MCF 10A (cell line): Measurements from ENCODE around the gene PIAS4. TPM values are rescaled to one million over a fixed set of nuclear protein-coding genes. Genes with fewer than 3 reads are reported as not detected.

Experiments
- BruUV-seq: library from RNA; stranded (reverse); fragments of 400-500 nt; replicated peaks from 2 replicates; lab custom pipeline; 2021; lab: Mats Ljungman, UMichigan
- CTCF ChIA-PET: fragments of 300-600 bp; sonication (Branson Sonifier 250); formaldehyde crosslinking; extraction: SDS; loops from one replicate; lab custom pipeline; 2021; ENCODE audit warnings: antibody characterized with exemption, inconsistent platforms; lab: Yijun Ruan, JAX
- POLR2A ChIA-PET: fragments of 300-600, 350-650 bp; sonication (Branson Sonifier 250); formaldehyde crosslinking; extraction: SDS; loops from one replicate; lab custom pipeline; 2020; ENCODE audit warnings: antibody characterized with exemption, inconsistent platforms; lab: Yijun Ruan, JAX
- DNase-seq: peaks from one replicate; pipeline ENCODE4 v3.0.0-alpha.2; 2018; ENCODE audit not compliant: unreplicated experiment
- H3K27ac Mint-ChIP-seq: one replicate; pipeline ENCODE4 v1.8.0; 2022; ENCODE audit warnings: mild to moderate bottlenecking, low read depth, mixed read lengths; ENCODE audit not compliant: unreplicated experiment
- H3K27me3 Mint-ChIP-seq: one replicate; pipeline ENCODE4 v1.8.0; 2022; ENCODE audit warnings: mixed read lengths; ENCODE audit not compliant: insufficient read depth, unreplicated experiment
- H3K36me3 Mint-ChIP-seq: one replicate; pipeline ENCODE4 v1.8.0; 2022; ENCODE audit warnings: mild to moderate bottlenecking, moderate library complexity, mixed read lengths; ENCODE audit not compliant: insufficient read depth, unreplicated experiment
- H3K4me1 Mint-ChIP-seq: one replicate; pipeline ENCODE4 v1.8.0; 2022; ENCODE audit warnings: mixed read lengths; ENCODE audit not compliant: insufficient read depth, unreplicated experiment
- H3K4me3 Mint-ChIP-seq: one replicate; pipeline ENCODE4 v1.8.0; 2022; ENCODE audit warnings: mild to moderate bottlenecking, moderate library complexity, mixed read lengths; ENCODE audit not compliant: unreplicated experiment
- H3K9me3 Mint-ChIP-seq: one replicate; pipeline ENCODE4 v1.8.0; 2022; ENCODE audit warnings: mixed read lengths; ENCODE audit not compliant: unreplicated experiment
- CTCF ChIP-seq: fragments of 200-600 bp; IDR thresholded peaks from one replicate; pipeline ENCODE4 v1.8.0; 2022; ENCODE audit warnings: antibody characterized with exemption, mild to moderate bottlenecking; ENCODE audit not compliant: unreplicated experiment
- intact Hi-C: fragments of 100-400 bp; cut with micrococcal nuclease; formaldehyde crosslinking; loops from 2 replicates; pipeline ENCODE4 v1.14.1; 2022
- total RNA-seq: library from RNA; stranded (reverse); gene quantifications from 2 replicates; pipeline ENCODE4 v1.2.3, GENCODE V29; 2022

Gene PIAS4
- total RNA-seq, 1 experiment from 2014 or later, result 15.1 TPM

GRCh38 chr19:3981736-3982681, 25.5 kb upstream of the PIAS4 start:
- no peak for TF ChIP-seq CTCF
- intact Hi-C loops, result no loop called here
- BruUV-seq, result no TSS peak
- peaks cover 86% of the 10 kb centered on the region for H3K36me3 Mint-ChIP-seq
- H3K4me1 Mint-ChIP-seq, result peaks cover 29% of the 10 kb centered on the region
- H3K27me3 Mint-ChIP-seq, result no peaks in the 10 kb centered on the region
- peak overlapping the region; percentile 90 for H3K27ac Mint-ChIP-seq
- POLR2A ChIA-PET, result interaction anchor here (1.2 to 8.9 kb wide), 2 partner anchors 11 to 25 kb away, joined by 3 to 245 read pairs; partner anchors contain the start of genes DAPK3 and PIAS4
- peak overlapping the region; percentile 12 for H3K4me3 Mint-ChIP-seq
- CTCF ChIA-PET, result interaction anchor here (0.9 kb wide), 1 partner anchor 157 kb away, joined by 5 read pairs; no protein-coding TSS in a partner anchor
- no peaks in the 10 kb centered on the region for H3K9me3 Mint-ChIP-seq
- no peak for DNase-seq

- ChIA-PET POLR2A (interaction anchor here (0.7 to 8.9 kb wide), 6 partner anchors 7 to 530 kb away, joined by 3 to 245 read pairs (median 4); partner anchors contain the start of genes DAPK3 and PIAS4), CTCF (interaction anchor here (1.3 kb wide), 1 partner anchor 7 kb away, joined by 3 read pairs; no protein-coding TSS in a partner anchor)
- no peaks in the 10 kb centered on the region for H3K27me3 Mint-ChIP-seq
- peaks cover 77% of the 10 kb centered on the region for H3K36me3 Mint-ChIP-seq
- peak; percentile 83 for DNase-seq
- H3K4me3 Mint-ChIP-seq, result peak overlapping the region; percentile 95
- intact Hi-C loops, result no loop called here
- no peaks in the 10 kb centered on the region for H3K9me3 Mint-ChIP-seq
- BruUV-seq, result no TSS peak
- H3K4me1 Mint-ChIP-seq, result peaks cover 29% of the 10 kb centered on the region
- no peak for TF ChIP-seq CTCF
- peak overlapping the region; percentile 90 for H3K27ac Mint-ChIP-seq
Observed at GRCh38 chr19:3982701-3983541, 24.6 kb upstream of the PIAS4 start.

GRCh38 chr19:3983542-3983914, 24.0 kb upstream of the PIAS4 start:
- no peak for DNase-seq
- no TSS peak for BruUV-seq

More at GRCh38 chr19:3983542-3983914, 24.0 kb upstream of the PIAS4 start:
- peak overlapping the region; percentile 95 for H3K4me3 Mint-ChIP-seq
- peaks cover 71% of the 10 kb centered on the region for H3K36me3 Mint-ChIP-seq
- H3K9me3 Mint-ChIP-seq, result no peaks in the 10 kb centered on the region
- H3K27ac Mint-ChIP-seq, result peak overlapping the region; percentile 90
- H3K4me1 Mint-ChIP-seq, result peaks cover 29% of the 10 kb centered on the region
- ChIA-PET CTCF (interaction anchor here (1.3 to 1.5 kb wide), 2 partner anchors 8 to 131 kb away, joined by 3 to 4 read pairs; no protein-coding TSS in a partner anchor), POLR2A (interaction anchor here (0.7 to 8.9 kb wide), 10 partner anchors 8 to 841 kb away, joined by 3 to 245 read pairs (median 4); partner anchors contain the start of genes DAPK3, PIAS4 and ZBTB7A)
- intact Hi-C loops, result no loop called here
- H3K27me3 Mint-ChIP-seq, result no peaks in the 10 kb centered on the region
- TF ChIP-seq CTCF, result no peak
